Measurements from ENCODE around the gene PHRF1.

PHRF1 gene

DNA sequence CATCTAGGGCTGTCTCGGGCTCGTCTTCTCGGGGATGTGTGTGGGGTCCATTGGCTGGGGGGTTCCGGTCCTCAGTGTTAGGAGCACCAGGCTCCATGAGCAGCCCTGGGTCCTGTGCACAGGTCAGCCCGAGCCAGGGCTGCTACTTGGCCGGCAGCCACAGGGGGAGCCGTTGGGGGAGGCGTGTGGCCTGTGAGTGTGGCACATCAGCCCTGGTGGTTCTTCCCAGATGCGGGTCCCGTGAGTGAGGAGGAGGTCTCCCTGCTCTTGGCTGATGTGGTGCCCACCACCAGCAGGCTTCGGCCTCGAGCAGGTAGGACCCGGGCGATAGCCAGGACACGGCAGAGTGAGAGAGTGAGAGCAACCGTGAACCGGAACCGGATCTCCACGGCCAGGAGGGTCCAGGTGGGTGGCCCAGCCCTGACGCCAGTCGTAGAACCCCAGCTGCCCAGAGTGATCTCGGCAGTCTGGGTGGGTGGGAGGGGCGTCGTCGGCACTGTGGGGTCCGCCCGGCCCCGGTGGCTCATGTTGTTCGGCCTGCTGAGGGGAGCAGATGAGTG, 21.0 kb downstream of the PHRF1 start:
- H3K36me3 ChIP-seq (ENCODE audit: control insufficient read depth in 5 of 5, insufficient read depth in 5 of 5, low read length in 5 of 5), result peaks cover 0 to 92% (median 86%) of the 10 kb centered on the region in 5 donors
- no peak overlapping the region for H3K27ac ChIP-seq (ENCODE audit: low read depth, low read length)
- H3K4me1 ChIP-seq (ENCODE audit: control insufficient read depth in 5 of 5, insufficient read depth in 5 of 5, low read length in 5 of 5), result no peaks in the 10 kb centered on the region
- no peaks in the 10 kb centered on the region for H3K9me3 ChIP-seq (ENCODE audit: control insufficient read depth in 5 of 5, low read length in 5 of 5)
- no peak overlapping the region for H3K9ac ChIP-seq (ENCODE audit: low read length in 5 of 5)
- no peak overlapping the region for H3K4me3 ChIP-seq (ENCODE audit: low read depth in 1 of 5, low read length in 5 of 5)
- H3K27me3 ChIP-seq (ENCODE audit: control insufficient read depth in 5 of 5, insufficient read depth in 4 of 5, low read length in 5 of 5), result no peaks in the 10 kb centered on the region

DNA sequence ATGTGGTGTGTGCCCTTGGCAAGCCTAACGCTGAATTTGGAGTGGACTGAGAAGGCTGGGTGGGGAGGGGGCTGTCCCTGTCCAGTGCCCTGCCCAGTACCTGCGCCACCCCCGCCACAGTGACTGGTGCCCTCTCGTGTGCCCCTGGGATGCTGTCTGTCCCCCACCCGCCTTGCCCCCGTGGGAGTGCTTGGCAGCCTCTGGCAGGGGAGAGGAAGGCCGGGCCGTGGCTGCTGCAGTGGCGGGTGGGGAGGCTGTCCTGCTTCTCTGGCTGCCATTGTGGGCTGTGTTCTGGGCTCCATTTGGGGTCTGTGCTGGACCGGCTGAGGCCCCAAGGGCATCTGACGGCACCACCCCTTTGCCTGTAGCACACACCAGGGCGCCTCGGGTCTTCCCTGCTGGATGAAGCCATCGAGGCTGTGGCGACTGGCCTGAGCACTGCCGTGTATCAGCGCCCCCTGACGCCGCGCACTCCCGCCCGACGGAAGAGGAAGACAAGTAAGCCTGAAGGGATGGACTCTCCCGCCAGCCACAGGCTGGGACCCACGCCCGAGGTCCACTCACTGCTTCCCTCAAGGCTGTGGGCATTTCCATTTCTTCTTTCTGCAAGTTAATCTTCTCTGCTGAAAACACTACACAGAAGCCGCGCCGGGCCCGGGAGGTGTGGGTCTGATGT, 21.9 kb downstream of the PHRF1 start:
- H3K4me3 ChIP-seq (ENCODE audit: low read depth in 1 of 5, low read length in 5 of 5), result no peak overlapping the region
- no peaks in the 10 kb centered on the region for H3K4me1 ChIP-seq (ENCODE audit: control insufficient read depth in 5 of 5, insufficient read depth in 5 of 5, low read length in 5 of 5)
- H3K9ac ChIP-seq (ENCODE audit: low read length in 5 of 5), result no peak overlapping the region
- peaks cover 0 to 92% (median 84%) of the 10 kb centered on the region in 5 donors for H3K36me3 ChIP-seq (ENCODE audit: control insufficient read depth in 5 of 5, insufficient read depth in 5 of 5, low read length in 5 of 5)
- H3K27me3 ChIP-seq (ENCODE audit: control insufficient read depth in 5 of 5, insufficient read depth in 4 of 5, low read length in 5 of 5), result no peaks in the 10 kb centered on the region
- H3K9me3 ChIP-seq (ENCODE audit: control insufficient read depth in 5 of 5, low read length in 5 of 5), result no peaks in the 10 kb centered on the region
- no peak overlapping the region for H3K27ac ChIP-seq (ENCODE audit: low read depth, low read length)

DNA sequence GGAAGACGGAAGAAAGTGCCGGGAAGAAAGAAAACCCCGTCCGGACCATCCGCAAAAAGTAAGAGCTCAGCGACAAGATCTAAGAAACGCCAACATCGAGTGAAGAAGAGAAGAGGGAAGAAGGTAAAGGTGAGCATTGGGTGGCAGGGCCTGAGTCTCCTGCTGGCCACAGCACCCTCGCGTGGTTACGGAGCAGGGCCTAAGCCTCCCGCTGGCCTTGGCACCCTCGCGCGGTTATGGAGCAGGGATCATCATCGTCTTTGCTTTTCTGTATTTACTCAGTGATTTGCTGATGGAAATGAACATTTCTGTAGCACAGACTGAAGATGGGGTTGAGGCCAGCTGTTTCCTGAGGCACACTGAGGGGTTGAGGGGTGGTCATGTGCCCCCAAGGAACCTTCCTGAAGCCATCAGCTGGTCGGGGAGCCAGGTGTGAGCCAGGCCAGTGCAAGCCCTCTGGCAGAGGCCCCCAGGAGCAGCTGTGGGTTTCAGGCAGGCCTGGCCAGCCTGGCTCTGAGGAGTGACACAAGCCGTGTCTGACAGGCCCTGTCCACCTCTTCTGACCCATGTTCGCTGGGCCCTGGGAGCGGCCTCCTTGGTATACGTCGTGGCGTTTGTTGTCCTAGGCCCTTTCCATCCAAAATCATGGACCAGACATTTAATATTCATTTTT, 25.4 kb downstream of the PHRF1 start:
- Histone ChIP-seq H3K9me3 (ENCODE audit: control insufficient read depth in 5 of 5, low read length in 5 of 5) (no peaks in the 10 kb centered on the region), H3K36me3 (ENCODE audit: control insufficient read depth in 5 of 5, insufficient read depth in 5 of 5, low read length in 5 of 5) (peaks cover 0 to 92% (median 85%) of the 10 kb centered on the region in 5 donors), H3K27me3 (ENCODE audit: control insufficient read depth in 5 of 5, insufficient read depth in 4 of 5, low read length in 5 of 5) (no peaks in the 10 kb centered on the region), H3K9ac (ENCODE audit: low read length in 5 of 5) (no peak overlapping the region), H3K4me3 (ENCODE audit: low read depth in 1 of 5, low read length in 5 of 5) (no peak overlapping the region), H3K27ac (ENCODE audit: low read depth, low read length) (no peak overlapping the region), H3K4me1 (ENCODE audit: control insufficient read depth in 5 of 5, insufficient read depth in 5 of 5, low read length in 5 of 5) (no peaks in the 10 kb centered on the region)

DNA sequence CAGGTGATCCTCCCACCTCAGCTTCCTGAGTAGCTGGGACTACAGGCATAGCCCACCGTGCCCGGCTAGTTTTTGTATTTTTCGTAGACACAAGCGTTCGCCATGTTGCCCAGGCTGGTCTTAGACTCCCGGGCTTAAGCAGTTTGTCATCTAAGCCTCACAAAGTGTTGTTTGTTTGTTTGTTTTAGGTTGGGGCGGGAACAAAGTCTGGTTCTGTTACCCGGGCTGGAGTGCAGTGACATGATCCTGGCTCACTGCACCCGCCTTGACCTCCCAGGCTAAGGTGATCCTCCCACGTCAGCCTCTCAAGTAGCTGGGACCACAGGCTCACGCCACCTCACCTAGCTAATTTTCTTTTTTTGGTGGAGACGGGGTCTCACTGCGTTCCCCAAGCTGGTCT, 26.9 kb downstream of the PHRF1 start:
- H3K4me1 ChIP-seq (ENCODE audit: control insufficient read depth in 5 of 5, insufficient read depth in 5 of 5, low read length in 5 of 5), result peaks cover 0 to 2% (median 0%) of the 10 kb centered on the region in 5 donors
- H3K36me3 ChIP-seq (ENCODE audit: control insufficient read depth in 5 of 5, insufficient read depth in 5 of 5, low read length in 5 of 5), result peaks cover 0 to 94% (median 86%) of the 10 kb centered on the region in 5 donors
- H3K9ac ChIP-seq (ENCODE audit: low read length in 5 of 5), result no peak overlapping the region

DNA sequence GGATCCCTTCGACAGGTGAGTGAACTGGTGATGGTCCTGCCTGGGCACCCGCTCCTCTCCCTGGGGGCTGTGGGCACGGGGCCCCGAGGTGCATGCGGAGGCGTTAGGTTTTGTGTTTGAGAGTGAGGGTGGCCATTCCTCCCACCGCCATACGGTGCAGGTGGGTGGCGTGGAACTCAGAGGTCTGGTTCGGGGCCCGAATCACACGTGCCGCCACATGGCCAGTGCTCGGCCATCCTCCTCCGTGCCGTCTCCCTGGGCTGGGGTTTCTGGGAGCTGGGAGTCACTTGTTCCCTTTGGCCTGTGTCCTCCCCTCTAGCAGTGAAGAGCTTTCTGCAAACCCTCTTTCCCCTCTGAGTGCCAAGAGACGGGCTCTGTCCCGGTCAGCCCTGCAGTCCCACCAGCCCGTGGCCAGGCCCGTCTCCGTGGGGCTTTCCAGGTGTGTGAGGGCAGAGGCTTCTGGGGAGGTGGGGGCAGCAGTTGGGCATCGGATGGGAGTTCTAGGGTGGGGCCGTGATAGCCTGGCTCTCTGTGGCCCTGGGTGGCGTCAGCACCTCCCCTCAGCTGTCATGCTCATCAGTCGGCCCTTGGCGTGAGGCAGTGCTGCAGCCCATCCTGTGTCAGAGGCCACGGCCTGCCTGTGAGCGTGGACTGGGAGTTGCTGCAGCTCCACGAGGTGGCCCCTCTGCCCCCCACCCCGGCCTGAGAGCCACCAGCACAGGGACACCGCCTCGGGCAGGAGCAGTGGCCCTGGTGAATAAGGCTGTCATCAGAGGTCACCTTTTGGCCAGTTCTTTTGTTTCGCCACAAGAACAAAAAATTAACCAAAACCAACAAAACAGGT, 29.2 kb downstream of the PHRF1 start:
- Histone ChIP-seq H3K27ac (ENCODE audit: low read depth, low read length) (no peak overlapping the region), H3K27me3 (ENCODE audit: control insufficient read depth in 5 of 5, insufficient read depth in 4 of 5, low read length in 5 of 5) (no peaks in the 10 kb centered on the region), H3K4me3 (ENCODE audit: low read depth in 1 of 5, low read length in 5 of 5) (no peak overlapping the region), H3K9me3 (ENCODE audit: control insufficient read depth in 5 of 5, low read length in 5 of 5) (no peaks in the 10 kb centered on the region), H3K4me1 (ENCODE audit: control insufficient read depth in 5 of 5, insufficient read depth in 5 of 5, low read length in 5 of 5) (peaks cover 0 to 14% (median 0%) of the 10 kb centered on the region in 5 donors), H3K9ac (ENCODE audit: low read length in 5 of 5) (no peak overlapping the region), H3K36me3 (ENCODE audit: control insufficient read depth in 5 of 5, insufficient read depth in 5 of 5, low read length in 5 of 5) (peaks cover 0 to 97% (median 91%) of the 10 kb centered on the region in 5 donors)

More for the DNA sequence above, 26.9 kb downstream of the PHRF1 start:
- no peak overlapping the region for H3K27ac ChIP-seq (ENCODE audit: low read depth, low read length)
- H3K4me3 ChIP-seq (ENCODE audit: low read depth in 1 of 5, low read length in 5 of 5), result no peak overlapping the region
- no peaks in the 10 kb centered on the region for H3K27me3 ChIP-seq (ENCODE audit: control insufficient read depth in 5 of 5, insufficient read depth in 4 of 5, low read length in 5 of 5)
- H3K9me3 ChIP-seq (ENCODE audit: control insufficient read depth in 5 of 5, low read length in 5 of 5), result no peaks in the 10 kb centered on the region

DNA sequence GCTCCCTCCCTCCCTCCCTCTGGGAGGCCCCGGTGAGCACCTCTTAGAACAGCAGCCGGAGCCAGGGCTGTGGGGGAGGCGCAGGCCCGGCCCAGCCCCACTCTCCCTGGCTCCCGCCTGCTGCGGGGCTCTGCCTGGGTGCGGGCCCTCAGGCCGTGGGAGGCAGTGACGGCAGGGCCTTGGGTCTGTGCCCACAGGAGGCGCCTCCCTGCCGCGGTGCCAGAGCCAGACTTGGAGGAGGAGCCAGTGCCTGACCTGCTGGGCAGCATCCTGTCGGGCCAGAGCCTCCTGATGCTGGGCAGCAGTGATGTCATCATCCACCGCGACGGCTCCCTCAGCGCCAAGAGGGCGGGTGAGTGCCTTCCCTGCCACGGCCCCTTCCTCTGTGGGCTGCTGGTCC, 30.0 kb downstream of the PHRF1 start:
- Histone ChIP-seq H3K27me3 (ENCODE audit: control insufficient read depth in 5 of 5, insufficient read depth in 4 of 5, low read length in 5 of 5) (no peaks in the 10 kb centered on the region), H3K4me3 (ENCODE audit: low read depth in 1 of 5, low read length in 5 of 5) (no peak overlapping the region), H3K27ac (ENCODE audit: low read depth, low read length) (no peak overlapping the region), H3K4me1 (ENCODE audit: control insufficient read depth in 5 of 5, insufficient read depth in 5 of 5, low read length in 5 of 5) (peaks cover 0 to 14% (median 0%) of the 10 kb centered on the region in 5 donors), H3K9ac (ENCODE audit: low read length in 5 of 5) (no peak overlapping the region), H3K36me3 (ENCODE audit: control insufficient read depth in 5 of 5, insufficient read depth in 5 of 5, low read length in 5 of 5) (peaks cover 0 to 100% (median 93%) of the 10 kb centered on the region in 5 donors), H3K9me3 (ENCODE audit: control insufficient read depth in 5 of 5, low read length in 5 of 5) (no peaks in the 10 kb centered on the region)

DNA sequence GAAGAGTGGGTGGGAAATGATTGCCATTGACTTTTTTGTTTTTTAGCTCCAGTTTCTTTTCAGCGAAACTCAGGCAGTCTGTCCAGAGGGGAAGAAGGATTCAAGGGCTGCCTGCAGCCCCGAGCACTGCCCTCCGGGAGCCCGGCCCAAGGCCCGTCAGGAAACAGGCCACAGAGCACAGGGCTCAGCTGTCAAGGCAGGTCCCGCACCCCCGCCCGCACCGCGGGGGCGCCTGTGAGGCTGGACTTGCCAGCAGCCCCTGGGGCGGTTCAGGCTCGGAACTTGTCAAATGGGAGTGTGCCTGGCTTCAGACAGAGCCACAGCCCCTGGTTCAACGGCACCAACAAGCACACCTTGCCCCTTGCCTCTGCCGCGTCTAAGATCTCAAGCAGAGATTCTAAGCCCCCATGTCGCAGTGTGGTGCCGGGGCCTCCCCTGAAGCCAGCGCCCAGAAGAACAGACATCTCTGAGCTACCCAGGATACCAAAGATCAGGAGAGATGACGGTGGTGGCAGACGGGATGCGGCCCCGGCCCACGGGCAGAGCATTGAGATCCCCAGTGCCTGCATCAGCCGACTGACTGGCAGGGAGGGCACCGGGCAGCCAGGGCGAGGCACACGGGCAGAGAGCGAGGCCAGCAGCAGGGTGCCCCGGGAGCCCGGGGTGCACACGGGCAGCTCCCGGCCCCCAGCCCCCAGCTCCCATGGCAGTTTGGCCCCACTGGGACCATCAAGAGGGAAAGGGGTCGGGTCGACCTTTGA, 30.9 kb downstream of the PHRF1 start:
- Histone ChIP-seq H3K27me3 (ENCODE audit: control insufficient read depth in 5 of 5, insufficient read depth in 4 of 5, low read length in 5 of 5) (no peaks in the 10 kb centered on the region), H3K4me1 (ENCODE audit: control insufficient read depth in 5 of 5, insufficient read depth in 5 of 5, low read length in 5 of 5) (peaks cover 0 to 14% (median 0%) of the 10 kb centered on the region in 5 donors), H3K4me3 (ENCODE audit: low read depth in 1 of 5, low read length in 5 of 5) (no peak overlapping the region), H3K27ac (ENCODE audit: low read depth, low read length) (no peak overlapping the region), H3K9me3 (ENCODE audit: control insufficient read depth in 5 of 5, low read length in 5 of 5) (no peaks in the 10 kb centered on the region), H3K9ac (ENCODE audit: low read length in 5 of 5) (no peak overlapping the region), H3K36me3 (ENCODE audit: control insufficient read depth in 5 of 5, insufficient read depth in 5 of 5, low read length in 5 of 5) (peaks cover 0 to 100% (median 94%) of the 10 kb centered on the region in 5 donors)

DNA sequence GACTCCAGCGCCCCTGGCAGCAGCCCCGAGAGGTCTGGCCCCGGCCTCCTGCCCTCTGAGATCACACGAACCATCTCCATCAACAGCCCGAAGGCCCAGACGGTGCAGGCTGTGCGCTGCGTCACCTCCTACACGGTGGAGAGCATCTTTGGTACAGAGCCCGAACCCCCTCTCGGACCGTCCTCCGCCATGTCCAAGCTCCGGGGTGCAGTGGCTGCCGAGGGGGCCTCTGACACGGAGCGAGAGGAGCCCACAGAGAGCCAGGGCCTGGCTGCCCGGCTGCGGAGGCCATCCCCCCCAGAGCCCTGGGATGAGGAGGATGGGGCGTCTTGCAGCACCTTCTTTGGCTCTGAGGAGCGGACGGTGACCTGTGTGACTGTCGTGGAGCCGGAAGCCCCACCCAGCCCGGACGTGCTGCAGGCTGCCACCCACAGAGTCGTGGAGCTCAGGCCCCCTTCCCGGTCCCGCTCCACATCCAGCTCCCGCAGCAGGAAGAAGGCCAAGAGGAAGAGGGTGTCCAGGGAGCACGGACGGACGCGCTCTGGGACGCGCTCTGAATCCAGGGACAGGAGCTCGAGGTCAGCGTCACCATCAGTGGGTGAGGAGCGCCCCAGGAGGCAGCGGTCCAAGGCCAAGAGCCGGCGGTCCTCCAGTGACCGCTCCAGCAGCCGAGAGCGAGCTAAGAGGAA, 31.8 kb downstream of the PHRF1 start:
- no peaks in the 10 kb centered on the region for H3K9me3 ChIP-seq (ENCODE audit: control insufficient read depth in 5 of 5, low read length in 5 of 5)
- no peak overlapping the region for H3K4me3 ChIP-seq (ENCODE audit: low read depth in 1 of 5, low read length in 5 of 5)
- no peak overlapping the region for H3K9ac ChIP-seq (ENCODE audit: low read length in 5 of 5)
- H3K36me3 ChIP-seq (ENCODE audit: control insufficient read depth in 5 of 5, insufficient read depth in 5 of 5, low read length in 5 of 5), result peaks cover 0 to 100% (median 96%) of the 10 kb centered on the region in 5 donors
- no peak overlapping the region for H3K27ac ChIP-seq (ENCODE audit: low read depth, low read length)
- no peaks in the 10 kb centered on the region for H3K27me3 ChIP-seq (ENCODE audit: control insufficient read depth in 5 of 5, insufficient read depth in 4 of 5, low read length in 5 of 5)
- peaks cover 0 to 14% (median 0%) of the 10 kb centered on the region in 5 donors for H3K4me1 ChIP-seq (ENCODE audit: control insufficient read depth in 5 of 5, insufficient read depth in 5 of 5, low read length in 5 of 5)

DNA sequence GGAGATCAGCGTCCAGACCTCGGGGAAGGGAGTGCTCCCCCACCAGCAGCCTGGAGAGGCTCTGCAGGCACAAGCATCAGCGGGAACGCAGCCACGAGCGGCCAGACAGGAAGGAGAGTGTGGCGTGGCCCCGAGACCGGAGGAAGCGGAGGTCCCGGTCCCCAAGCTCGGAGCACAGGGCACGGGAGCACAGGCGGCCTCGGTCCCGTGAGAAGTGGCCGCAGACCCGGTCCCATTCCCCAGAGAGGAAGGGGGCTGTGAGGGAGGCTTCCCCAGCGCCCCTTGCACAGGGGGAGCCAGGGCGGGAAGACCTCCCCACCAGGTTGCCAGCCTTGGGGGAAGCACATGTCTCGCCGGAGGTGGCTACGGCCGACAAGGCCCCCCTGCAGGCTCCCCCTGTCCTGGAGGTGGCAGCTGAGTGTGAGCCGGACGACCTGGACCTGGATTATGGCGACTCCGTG, 32.6 kb downstream of the PHRF1 start:
- peaks cover 0 to 16% (median 2%) of the 10 kb centered on the region in 5 donors for H3K4me1 ChIP-seq (ENCODE audit: control insufficient read depth in 5 of 5, insufficient read depth in 5 of 5, low read length in 5 of 5)
- H3K9ac ChIP-seq (ENCODE audit: low read length in 5 of 5), result no peak overlapping the region
- H3K4me3 ChIP-seq (ENCODE audit: low read depth in 1 of 5, low read length in 5 of 5), result no peak overlapping the region
- no peak overlapping the region for H3K27ac ChIP-seq (ENCODE audit: low read depth, low read length)
- H3K36me3 ChIP-seq (ENCODE audit: control insufficient read depth in 5 of 5, insufficient read depth in 5 of 5, low read length in 5 of 5), result peaks cover 0 to 96% (median 94%) of the 10 kb centered on the region in 5 donors
- no peaks in the 10 kb centered on the region for H3K9me3 ChIP-seq (ENCODE audit: control insufficient read depth in 5 of 5, low read length in 5 of 5)
- H3K27me3 ChIP-seq (ENCODE audit: control insufficient read depth in 5 of 5, insufficient read depth in 4 of 5, low read length in 5 of 5), result no peaks in the 10 kb centered on the region

Data from subcutaneous abdominal adipose tissue (tissue), 5 donors.